Smooth muscle cell (in vitro differentiated cells): ENCODE data around the gene E4F1. TPM values are rescaled to one million over a fixed set of nuclear protein-coding genes. Genes with fewer than 3 reads are reported as not detected.

ENCODE experiments used
- DNase-seq: peaks from one replicate; lab custom pipeline; 2025; ENCODE audit not compliant: unreplicated experiment; lab: John Stamatoyannopoulos, UW
- H2AFZ ChIP-seq: fragments of 200-600 bp; sonication (generic); 2 replicates; pipeline ENCODE4 v1.6.0; 2016; ENCODE audit warnings: antibody characterized with exemption, low read depth, mild to moderate bottlenecking
- H3F3A ChIP-seq: fragments of 200-600 bp; sonication (generic); 2 replicates; pipeline ENCODE4 v1.6.0; 2017; ENCODE audit warnings: antibody characterized with exemption, low read depth
- H3K27ac ChIP-seq: fragments of 200-600 bp; sonication (generic); 2 replicates; pipeline ENCODE4 v1.5.1; 2016; ENCODE audit warnings: low read depth, mild to moderate bottlenecking
- H3K27me3 ChIP-seq: fragments of 200-600 bp; sonication (generic); 2 replicates; pipeline ENCODE4 v1.6.1; 2016; ENCODE audit warnings: low read depth, mild to moderate bottlenecking
- H3K36me3 ChIP-seq: fragments of 200-600 bp; sonication (generic); 2 replicates; pipeline ENCODE4 v1.5.1; 2016; ENCODE audit warnings: low read depth
- H3K4me1 ChIP-seq: fragments of 200-600 bp; sonication (generic); 2 replicates; pipeline ENCODE4 v1.5.1; 2016; ENCODE audit warnings: low read depth
- H3K4me2 ChIP-seq: fragments of 200-600 bp; sonication (generic); 2 replicates; pipeline ENCODE4 v1.6.0; 2016; ENCODE audit warnings: mild to moderate bottlenecking
- H3K4me3 ChIP-seq: fragments of 200-600 bp; sonication (generic); 2 replicates; pipeline ENCODE4 v1.5.1; 2016; ENCODE audit warnings: mild to moderate bottlenecking
- H3K79me2 ChIP-seq: fragments of 200-600 bp; sonication (generic); 2 replicates; pipeline ENCODE4 v1.6.0; 2016; ENCODE audit warnings: low read depth, mild to moderate bottlenecking
- H3K9ac ChIP-seq: fragments of 200-600 bp; sonication (generic); 2 replicates; pipeline ENCODE4 v1.6.0; 2016; ENCODE audit warnings: low read depth
- H3K9me3 ChIP-seq: fragments of 200-600 bp; sonication (generic); replicated peaks from 2 replicates; pipeline ENCODE4 v1.5.1; 2016; ENCODE audit warnings: low read depth
- H4K20me1 ChIP-seq: fragments of 200-600 bp; sonication (generic); 2 replicates; pipeline ENCODE4 v1.6.0; 2016; ENCODE audit warnings: low read depth
- WGBS: methylation state at CpG from one replicate; pipeline ENCODE4 v1.1.7; 2016; ENCODE audit warnings: low lambda C conversion rate; 5-methylcytosine and 5-hydroxymethylcytosine counted together
- polyA plus RNA-seq: library from polyadenylated mRNA; unstranded; fragments of >200 nt; fragmentation: Nextera tagmentation; extraction: Ambion mirVana; gene quantifications from 2 replicates; pipeline ENCODE4 v1.2.1, GENCODE V29; 2016
- total RNA-seq: library from RNA; depleted of rRNA; stranded (reverse); fragments of >200 nt; gene quantifications from 2 replicates; pipeline ENCODE4 v1.2.3, GENCODE V29; 2014
- TF ChIP-seq, protein P1 (sequence below): fragments of 200-600 bp; sonication (generic); IDR thresholded peaks from 2 replicates; pipeline ENCODE4 v1.5.1; 2017; ENCODE audit warnings: borderline replicate concordance, mild to moderate bottlenecking, antibody characterized with exemption; ENCODE audit not compliant: insufficient read depth, poor library complexity, severe bottlenecking

The E4F1 gene
- total and polyA plus RNA-seq, 2 experiments from 2014 or later = 12.1 to 22.4 TPM

DNA sequence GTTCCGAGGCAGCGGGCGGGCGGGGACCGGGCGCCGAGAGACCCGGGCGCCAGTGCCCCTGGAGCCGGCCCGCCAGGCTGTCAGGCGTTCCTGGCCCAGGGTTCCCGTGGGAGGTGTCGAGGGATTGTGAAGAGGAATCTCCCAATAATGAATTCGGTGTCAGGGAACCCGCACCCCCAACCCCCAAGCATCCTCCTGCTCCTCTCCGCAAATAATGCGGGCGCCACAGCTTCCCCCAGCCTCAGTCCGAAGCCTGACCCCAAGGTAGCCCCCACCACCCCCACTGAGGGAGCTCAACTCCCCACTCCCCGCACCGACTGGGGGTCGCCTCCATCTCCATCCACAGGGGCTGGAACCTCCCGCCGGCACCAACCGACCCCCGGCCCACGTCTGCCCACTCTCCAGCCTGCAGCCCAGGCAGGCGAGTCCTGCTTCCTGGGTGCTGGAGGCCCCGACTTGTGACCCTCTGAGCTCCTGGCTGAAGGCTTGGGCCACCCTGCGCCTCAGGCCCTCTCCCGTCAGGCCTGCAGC, 26.3 kb upstream of the E4F1 start:
- Histone ChIP-seq H3K4me3 (peak overlapping the region; percentile 32), H3F3A (no peaks in the 10 kb centered on the region), H3K27me3 (peaks cover 43% of the 10 kb centered on the region), H2AFZ (no peak overlapping the region), H3K79me2 (no peaks in the 10 kb centered on the region), H4K20me1 (no peaks in the 10 kb centered on the region), H3K36me3 (no peaks in the 10 kb centered on the region), H3K4me2 (peak overlapping the region; percentile 83), H3K9me3 (no peaks in the 10 kb centered on the region), H3K4me1 (no peaks in the 10 kb centered on the region), H3K27ac (no peak overlapping the region), H3K9ac (no peak overlapping the region)
- no peak for DNase-seq
- WGBS = 57% methylated on average over 17 of the region's 32 CpGs
- TF ChIP-seq, protein P1, sequence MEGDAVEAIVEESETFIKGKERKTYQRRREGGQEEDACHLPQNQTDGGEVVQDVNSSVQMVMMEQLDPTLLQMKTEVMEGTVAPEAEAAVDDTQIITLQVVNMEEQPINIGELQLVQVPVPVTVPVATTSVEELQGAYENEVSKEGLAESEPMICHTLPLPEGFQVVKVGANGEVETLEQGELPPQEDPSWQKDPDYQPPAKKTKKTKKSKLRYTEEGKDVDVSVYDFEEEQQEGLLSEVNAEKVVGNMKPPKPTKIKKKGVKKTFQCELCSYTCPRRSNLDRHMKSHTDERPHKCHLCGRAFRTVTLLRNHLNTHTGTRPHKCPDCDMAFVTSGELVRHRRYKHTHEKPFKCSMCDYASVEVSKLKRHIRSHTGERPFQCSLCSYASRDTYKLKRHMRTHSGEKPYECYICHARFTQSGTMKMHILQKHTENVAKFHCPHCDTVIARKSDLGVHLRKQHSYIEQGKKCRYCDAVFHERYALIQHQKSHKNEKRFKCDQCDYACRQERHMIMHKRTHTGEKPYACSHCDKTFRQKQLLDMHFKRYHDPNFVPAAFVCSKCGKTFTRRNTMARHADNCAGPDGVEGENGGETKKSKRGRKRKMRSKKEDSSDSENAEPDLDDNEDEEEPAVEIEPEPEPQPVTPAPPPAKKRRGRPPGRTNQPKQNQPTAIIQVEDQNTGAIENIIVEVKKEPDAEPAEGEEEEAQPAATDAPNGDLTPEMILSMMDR = no peak

DNA sequence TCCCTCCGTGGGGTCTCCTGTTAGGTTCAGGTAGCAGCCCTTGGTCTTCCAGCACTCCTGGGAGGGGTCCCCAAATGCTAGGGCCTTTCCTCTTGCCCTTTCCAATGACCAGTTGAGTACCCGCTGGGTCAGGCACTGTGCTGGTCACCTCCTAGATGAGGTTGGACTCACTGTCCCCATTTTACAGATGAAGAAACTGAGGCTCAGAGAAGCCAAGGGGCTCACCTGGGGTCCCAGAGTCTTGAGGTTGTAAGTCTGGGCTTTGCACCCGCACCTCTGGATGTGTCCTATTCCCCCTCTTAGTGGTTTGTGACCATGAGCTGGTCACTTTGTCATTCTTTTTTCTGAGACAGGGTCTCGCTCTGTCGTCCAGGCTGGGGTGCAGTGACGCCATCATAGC, 25.6 kb upstream of the E4F1 start:
- no peaks in the 10 kb centered on the region for H3F3A ChIP-seq
- TF ChIP-seq, protein P1 = no peak
- no peak overlapping the region for H3K9ac ChIP-seq
- H3K27ac ChIP-seq = no peak overlapping the region
- no peaks in the 10 kb centered on the region for H3K9me3 ChIP-seq
- H3K36me3 ChIP-seq = no peaks in the 10 kb centered on the region
- H4K20me1 ChIP-seq = no peaks in the 10 kb centered on the region
- no peaks in the 10 kb centered on the region for H3K4me1 ChIP-seq
- no peaks in the 10 kb centered on the region for H3K79me2 ChIP-seq
- peaks cover 43% of the 10 kb centered on the region for H3K27me3 ChIP-seq
- H3K4me2 ChIP-seq = no peak overlapping the region
- no peak for DNase-seq
- no peak overlapping the region for H3K4me3 ChIP-seq
- 92% methylated on average over 6 of the region's 6 CpGs for WGBS
- no peak overlapping the region for H2AFZ ChIP-seq

DNA sequence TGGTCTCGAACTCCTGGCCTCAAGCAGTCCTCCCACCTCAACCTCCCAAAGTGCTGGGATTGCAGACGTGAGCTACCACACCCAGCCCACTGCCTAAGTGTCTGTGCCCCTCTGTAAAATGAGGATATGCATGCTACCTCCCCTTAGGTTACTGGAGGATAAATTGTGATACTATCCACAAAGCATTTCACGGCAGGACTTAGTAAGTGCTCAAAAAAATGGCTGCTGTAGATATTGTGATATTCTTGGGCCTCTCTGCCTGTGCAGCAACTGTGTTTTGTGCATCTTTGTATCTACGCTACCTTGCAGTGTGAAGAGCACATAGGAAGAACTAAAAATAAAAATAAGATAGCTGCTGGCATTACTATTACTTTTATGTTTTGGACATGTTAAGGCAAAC, 25.1 kb upstream of the E4F1 start:
- H3K27me3 ChIP-seq = peaks cover 43% of the 10 kb centered on the region
- no peaks in the 10 kb centered on the region for H3K36me3 ChIP-seq
- H3K79me2 ChIP-seq = no peaks in the 10 kb centered on the region
- no peak overlapping the region for H3K27ac ChIP-seq
- no peaks in the 10 kb centered on the region for H4K20me1 ChIP-seq
- no peaks in the 10 kb centered on the region for H3K9me3 ChIP-seq
- H2AFZ ChIP-seq = no peak overlapping the region
- no peaks in the 10 kb centered on the region for H3K4me1 ChIP-seq
- no peak overlapping the region for H3K9ac ChIP-seq
- H3K4me3 ChIP-seq = no peak overlapping the region
- no peaks in the 10 kb centered on the region for H3F3A ChIP-seq
- no peak for DNase-seq
- H3K4me2 ChIP-seq = no peak overlapping the region
- TF ChIP-seq, protein P1 = no peak
- 75% methylated on average over 4 of the region's 4 CpGs for WGBS

DNA sequence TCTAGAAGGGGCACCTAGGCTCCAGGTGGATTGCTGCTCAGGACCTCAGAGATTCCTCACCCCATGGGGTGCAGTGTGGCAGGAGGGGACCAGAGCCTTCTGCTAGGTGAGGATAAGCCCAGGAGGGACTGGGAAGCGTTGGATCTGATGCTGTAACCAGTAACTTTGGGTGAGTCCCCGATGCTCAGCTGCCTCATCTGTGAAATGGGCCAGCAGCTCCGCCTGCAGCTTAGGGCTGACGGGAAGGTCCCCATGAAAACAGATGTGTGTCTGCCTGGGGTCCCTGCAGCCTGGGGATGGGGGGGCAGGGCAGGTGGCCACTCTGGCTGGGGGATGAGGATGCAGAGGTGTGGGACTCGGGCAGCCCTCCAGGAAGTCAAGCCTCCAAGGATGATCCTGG, 24.3 kb upstream of the E4F1 start:
- Histone ChIP-seq H4K20me1 (no peaks in the 10 kb centered on the region), H3K79me2 (no peaks in the 10 kb centered on the region), H3K9ac (no peak overlapping the region), H3K4me1 (no peaks in the 10 kb centered on the region), H3K27ac (no peak overlapping the region), H3K36me3 (no peaks in the 10 kb centered on the region), H3K9me3 (no peaks in the 10 kb centered on the region), H3K4me2 (no peak overlapping the region), H3K4me3 (no peak overlapping the region), H3F3A (no peaks in the 10 kb centered on the region), H3K27me3 (peaks cover 43% of the 10 kb centered on the region), H2AFZ (no peak overlapping the region)
- TF ChIP-seq, protein P1 = no peak
- DNase-seq = no peak
- WGBS = 92% methylated on average over 5 of the region's 5 CpGs
